Measurements from ENCODE around the gene INSR. TPM values are rescaled to one million over a fixed set of nuclear protein-coding genes. Genes with fewer than 3 reads are reported as not detected.

INSR gene
- total and polyA plus RNA-seq, 2 of the 8 experiments (the other 6 are each of a cell fraction or from before 2014, with no cell fraction given) = 13.1 to 48.7 TPM

DNA sequence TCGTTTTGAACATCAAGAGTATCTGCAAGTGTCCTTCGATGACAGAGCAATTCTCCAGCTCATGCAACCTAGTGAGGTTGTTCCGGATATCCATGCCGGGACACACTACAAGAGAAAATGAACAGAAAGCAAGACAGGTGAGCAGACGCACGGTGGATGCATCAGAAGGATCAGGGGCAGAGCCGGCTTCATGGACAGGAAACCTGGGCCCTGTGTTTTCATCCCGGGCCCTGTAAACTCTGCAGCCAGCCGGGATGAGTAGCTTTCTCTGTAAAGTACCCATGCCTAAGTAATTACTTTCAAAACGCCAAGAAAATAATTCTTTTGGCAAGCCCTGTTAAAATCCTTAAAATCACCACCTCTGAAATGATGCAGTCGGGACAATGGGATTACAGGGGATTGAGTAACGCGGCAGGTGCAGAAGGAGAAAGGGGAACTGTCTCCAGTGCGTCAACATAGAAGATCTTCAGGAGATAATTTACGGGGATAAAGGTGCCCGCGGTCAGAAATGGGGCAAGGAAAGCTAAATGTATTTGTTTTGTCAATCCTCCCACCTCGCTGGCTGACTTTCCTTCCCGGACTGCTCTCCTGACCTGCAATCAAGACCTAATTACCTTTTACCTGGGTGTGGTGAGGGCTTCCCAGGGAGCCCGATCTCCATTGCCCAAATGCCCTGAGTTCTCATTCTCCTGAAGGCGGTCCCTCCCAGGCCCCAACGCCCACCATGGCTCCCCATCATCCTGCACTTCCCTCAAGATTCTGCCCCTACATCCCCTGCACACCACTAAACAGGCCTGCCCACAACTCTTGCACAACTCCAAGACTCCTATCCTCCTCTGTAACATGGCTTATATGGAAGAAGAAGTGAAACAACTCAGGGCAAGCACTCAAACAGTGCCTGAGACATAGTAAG is 26.2 kb downstream of the INSR start (continued):
- TF ChIP-seq CHD7 (IDR thresholded peaks at IDR 0.05; ENCODE audit: insufficient replicate concordance, low read length) = no peak
- TF ChIP-seq NRF1 (IDR thresholded peaks at IDR 0.05; ENCODE audit: low read depth, low read length) = no peak
- no peak for TF ChIP-seq SUZ12 (IDR thresholded peaks at IDR 0.05; ENCODE audit: low read length)
- TF ChIP-seq KDM1A (IDR thresholded peaks at IDR 0.05; ENCODE audit: borderline replicate concordance, low read length) = no peak
- TF ChIP-seq CEBPB (IDR thresholded peaks at IDR 0.05; ENCODE audit: low read depth, low read length) = no peak
- no peak for TF ChIP-seq SRF (IDR thresholded peaks at IDR 0.05; ENCODE audit: low read depth, low read length)
- TF ChIP-seq TBP (IDR thresholded peaks at IDR 0.05; ENCODE audit: low read depth, low read length) = no peak
- no peak for TF ChIP-seq TEAD4 (IDR thresholded peaks at IDR 0.05; ENCODE audit: low read depth, low read length)
- no peak for TF ChIP-seq POLR2A (IDR thresholded peaks at IDR 0.05; ENCODE audit: control extremely low read depth in 1 of 2, low read depth in 2 of 2, low read length in 2 of 2)
- TF ChIP-seq PHF8 (conservative IDR thresholded peaks at IDR 0.05; ENCODE audit: low read depth, low read length) = no peak

Data from H1 (cell line).